Activated CD4-positive, alpha-beta T cell treated with anti-CD3 and anti-CD28 coated beads for 48 hours (primary cell): Measurements from ENCODE around the gene FAM131B.
A peak's percentile ranks its signal among the peaks of the same experiment; 100 is the strongest.

ENCODE experiments used
- DNase-seq: peaks from one replicate; pipeline ENCODE4 v3.0.0-alpha.2; 2020

FAM131B gene

GRCh38 chr7:143320620-143321019 is 41.9 kb downstream of the FAM131B start:
- no peak for DNase-seq

DNA sequence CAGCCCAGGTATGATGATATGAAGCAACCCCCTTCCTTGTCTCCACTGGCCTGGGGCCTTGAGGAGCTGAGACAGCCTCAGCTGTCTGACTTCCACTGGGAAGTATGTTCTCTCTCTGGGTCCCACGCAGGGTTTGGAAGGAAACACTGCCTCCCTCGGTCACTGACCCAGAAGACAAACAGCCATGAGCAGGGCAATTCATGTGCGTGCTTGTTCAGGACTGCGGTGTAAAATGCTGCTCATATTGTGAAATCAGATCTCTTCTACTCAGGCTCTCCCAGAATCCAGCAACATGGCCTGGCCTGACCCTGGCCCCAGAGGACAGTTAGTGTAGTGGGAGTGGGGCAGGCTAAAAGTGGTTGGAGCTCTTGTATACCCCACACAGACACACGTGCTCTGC is 43.9 kb downstream of the FAM131B start:
- no peak for DNase-seq

- no peak for DNase-seq
These were observed 46.0 kb downstream of the FAM131B start for GRCh38 chr7:143316492-143316891.

DNA sequence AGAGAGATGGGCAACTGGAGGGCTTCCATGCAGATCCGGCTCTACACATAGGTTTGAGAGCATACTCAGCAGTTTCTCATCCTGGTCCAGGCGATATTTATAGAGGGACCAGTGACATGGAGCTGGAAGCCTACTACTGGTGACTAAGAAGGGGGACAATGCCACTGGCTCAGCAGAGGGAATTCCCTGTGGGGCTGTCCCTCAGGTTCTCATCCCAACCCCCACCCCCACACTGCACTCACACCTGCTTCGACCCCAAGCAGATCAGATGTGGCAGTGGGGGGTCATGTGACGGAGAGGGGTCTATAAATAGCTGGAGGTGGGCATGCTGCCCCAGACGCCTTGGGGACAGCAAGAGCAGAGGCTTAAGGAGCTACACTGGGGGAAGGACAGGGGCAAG is 46.7 kb downstream of the FAM131B start, which contains the start of gene CLCN1:
Gene CLCN1 (plus strand): TSS at position 336 of the 400 bp plus-strand sequence. CDS start 102 bp downstream, outside the sequence.
- no peak for DNase-seq

DNA sequence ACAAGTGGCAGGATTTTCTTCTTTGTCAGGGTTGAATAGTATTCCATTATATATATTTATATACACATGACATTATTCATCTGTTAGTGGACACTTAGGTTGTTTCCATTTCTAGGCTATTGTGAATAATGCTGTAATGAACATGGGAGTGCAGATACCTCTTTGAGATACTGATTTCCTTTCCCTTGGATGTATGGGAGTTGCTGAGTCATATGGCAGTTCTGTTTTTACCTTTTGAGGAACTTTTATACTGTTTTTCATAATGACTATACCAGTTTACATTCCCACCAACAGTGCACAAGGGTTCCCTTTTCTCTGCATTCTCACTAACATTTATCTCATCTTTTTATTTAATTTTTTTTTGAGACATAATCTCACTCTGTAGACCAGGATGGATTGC is 48.4 kb downstream of the FAM131B start:
- DNase-seq = no peak

- DNase-seq = no peak
These were observed 53.9 kb downstream of the FAM131B start for GRCh38 chr7:143308632-143309031.

- peak; percentile 87 for DNase-seq
These were observed 57.0 kb downstream of the FAM131B start for GRCh38 chr7:143305423-143306070.

- no peak for DNase-seq
These were observed 57.6 kb downstream of the FAM131B start for GRCh38 chr7:143304938-143305337.

- no peak for DNase-seq
These were observed 58.8 kb downstream of the FAM131B start for GRCh38 chr7:143303733-143304132.
